ENCODE results near the gene PPFIBP1.

The PPFIBP1 gene

GRCh38 chr12:27511723-27512045 is 12.3 kb upstream of the PPFIBP1 start:
- no peak overlapping the region for H3K4me3 ChIP-seq (ENCODE audit: control insufficient read depth in 1 of 7, extremely low read depth in 1 of 7, insufficient read depth in 4 of 7, low read depth in 2 of 7, low read length in 6 of 7)
- no peaks in the 10 kb centered on the region for H3K36me3 ChIP-seq (ENCODE audit: control insufficient read depth in 4 of 4, insufficient read depth in 4 of 4, low read length in 3 of 4)
- DNase-seq, result no peak
- 100% methylated on average over 2 of the region's 3 CpGs for WGBS (ENCODE audit: insufficient coverage)
- H3K27me3 ChIP-seq (replicated peaks in 2 of 5; ENCODE audit: control insufficient read depth in 4 of 5, insufficient read depth in 5 of 5, low read length in 4 of 5), result no peaks in the 10 kb centered on the region
- no peaks in the 10 kb centered on the region for H3K4me1 ChIP-seq (ENCODE audit: control extremely low read depth in 1 of 4, control insufficient read depth in 4 of 4, insufficient read depth in 4 of 4, low read length in 3 of 4)
- H3K9me3 ChIP-seq (ENCODE audit: control extremely low read depth in 1 of 5, control insufficient read depth in 4 of 5, insufficient read depth in 2 of 5, low read depth in 1 of 5, low read length in 4 of 5), result peaks cover 0 to under 1% (median 0%) of the 10 kb centered on the region in 5 experiments
- ChIA-PET CTCF (no interaction called here), POLR2A (no interaction called here)
- H3K27ac ChIP-seq (ENCODE audit: insufficient read depth in 1 of 2, low read depth in 1 of 2, low read length in 2 of 2, poor library complexity in 1 of 2, severe bottlenecking in 2 of 2), result no peak overlapping the region

- no peaks in the 10 kb centered on the region for H3K36me3 ChIP-seq (ENCODE audit: control insufficient read depth in 4 of 4, insufficient read depth in 4 of 4, low read length in 3 of 4)
- CTCF ChIA-PET, result interaction anchor here (1.4 to 2.0 kb wide), 2 partner anchors 9 to 122 kb away, joined by 3 to 6 read pairs; no protein-coding TSS in a partner anchor
- no peaks in the 10 kb centered on the region for H3K4me1 ChIP-seq (ENCODE audit: control extremely low read depth in 1 of 4, control insufficient read depth in 4 of 4, insufficient read depth in 4 of 4, low read length in 3 of 4)
- no peaks in the 10 kb centered on the region for H3K9me3 ChIP-seq (ENCODE audit: control extremely low read depth in 1 of 5, control insufficient read depth in 4 of 5, insufficient read depth in 2 of 5, low read depth in 1 of 5, low read length in 4 of 5)
- 100% methylated on average over 6 of the region's 7 CpGs for WGBS (ENCODE audit: insufficient coverage)
- no peak for DNase-seq
- no peak overlapping the region for H3K27ac ChIP-seq (ENCODE audit: insufficient read depth in 1 of 2, low read depth in 1 of 2, low read length in 2 of 2, poor library complexity in 1 of 2, severe bottlenecking in 2 of 2)
- no peak overlapping the region for H3K4me3 ChIP-seq (ENCODE audit: control insufficient read depth in 1 of 7, extremely low read depth in 1 of 7, insufficient read depth in 4 of 7, low read depth in 2 of 7, low read length in 6 of 7)
- POLR2A ChIA-PET, result no interaction called here
- no peaks in the 10 kb centered on the region for H3K27me3 ChIP-seq (replicated peaks in 2 of 5; ENCODE audit: control insufficient read depth in 4 of 5, insufficient read depth in 5 of 5, low read length in 4 of 5)
These were observed 10.7 kb upstream of the PPFIBP1 start for GRCh38 chr12:27513155-27513824.

GRCh38 chr12:27515671-27516070 is 8.3 kb upstream of the PPFIBP1 start:
- ChIA-PET POLR2A (no interaction called here), CTCF (no interaction called here)
- no peaks in the 10 kb centered on the region for H3K9me3 ChIP-seq (ENCODE audit: control extremely low read depth in 1 of 5, control insufficient read depth in 4 of 5, insufficient read depth in 2 of 5, low read depth in 1 of 5, low read length in 4 of 5)
- H3K4me3 ChIP-seq (ENCODE audit: control insufficient read depth in 1 of 7, extremely low read depth in 1 of 7, insufficient read depth in 4 of 7, low read depth in 2 of 7, low read length in 6 of 7), result no peak overlapping the region
- H3K36me3 ChIP-seq (ENCODE audit: control insufficient read depth in 4 of 4, insufficient read depth in 4 of 4, low read length in 3 of 4), result no peaks in the 10 kb centered on the region
- DNase-seq, result no peak
- 96% methylated on average over 4 of the region's 9 CpGs for WGBS (ENCODE audit: insufficient coverage)
- no peak overlapping the region for H3K27ac ChIP-seq (ENCODE audit: insufficient read depth in 1 of 2, low read depth in 1 of 2, low read length in 2 of 2, poor library complexity in 1 of 2, severe bottlenecking in 2 of 2)
- no peaks in the 10 kb centered on the region for H3K27me3 ChIP-seq (replicated peaks in 2 of 5; ENCODE audit: control insufficient read depth in 4 of 5, insufficient read depth in 5 of 5, low read length in 4 of 5)
- no peaks in the 10 kb centered on the region for H3K4me1 ChIP-seq (ENCODE audit: control extremely low read depth in 1 of 4, control insufficient read depth in 4 of 4, insufficient read depth in 4 of 4, low read length in 3 of 4)

- 67% methylated on average over 3 of the region's 4 CpGs for WGBS (ENCODE audit: insufficient coverage)
- POLR2A ChIA-PET, result no interaction called here
These were observed 7.4 kb upstream of the PPFIBP1 start for GRCh38 chr12:27516625-27517024.

GRCh38 chr12:27517546-27517945 is 6.5 kb upstream of the PPFIBP1 start:
- no peak overlapping the region for H3K27ac ChIP-seq (ENCODE audit: insufficient read depth in 1 of 2, low read depth in 1 of 2, low read length in 2 of 2, poor library complexity in 1 of 2, severe bottlenecking in 2 of 2)
- CTCF ChIA-PET, result no interaction called here
- no peak overlapping the region for H3K4me3 ChIP-seq (ENCODE audit: control insufficient read depth in 1 of 7, extremely low read depth in 1 of 7, insufficient read depth in 4 of 7, low read depth in 2 of 7, low read length in 6 of 7)
- POLR2A ChIA-PET, result no interaction called here
- H3K9me3 ChIP-seq (ENCODE audit: control extremely low read depth in 1 of 5, control insufficient read depth in 4 of 5, insufficient read depth in 2 of 5, low read depth in 1 of 5, low read length in 4 of 5), result no peaks in the 10 kb centered on the region
- WGBS (ENCODE audit: insufficient coverage), result 90% methylated on average over 2 of the region's 3 CpGs
- H3K36me3 ChIP-seq (ENCODE audit: control insufficient read depth in 4 of 4, insufficient read depth in 4 of 4, low read length in 3 of 4), result no peaks in the 10 kb centered on the region
- DNase-seq, result no peak
- H3K27me3 ChIP-seq (replicated peaks in 2 of 5; ENCODE audit: control insufficient read depth in 4 of 5, insufficient read depth in 5 of 5, low read length in 4 of 5), result no peaks in the 10 kb centered on the region
- H3K4me1 ChIP-seq (ENCODE audit: control extremely low read depth in 1 of 4, control insufficient read depth in 4 of 4, insufficient read depth in 4 of 4, low read length in 3 of 4), result peaks cover 0 to 7% (median 2%) of the 10 kb centered on the region in 4 experiments

More at GRCh38 chr12:27516625-27517024, 7.4 kb upstream of the PPFIBP1 start:
- H3K27ac ChIP-seq (ENCODE audit: insufficient read depth in 1 of 2, low read depth in 1 of 2, low read length in 2 of 2, poor library complexity in 1 of 2, severe bottlenecking in 2 of 2), result no peak overlapping the region
- no peak for DNase-seq
- H3K27me3 ChIP-seq (replicated peaks in 2 of 5; ENCODE audit: control insufficient read depth in 4 of 5, insufficient read depth in 5 of 5, low read length in 4 of 5), result no peaks in the 10 kb centered on the region
- H3K4me1 ChIP-seq (ENCODE audit: control extremely low read depth in 1 of 4, control insufficient read depth in 4 of 4, insufficient read depth in 4 of 4, low read length in 3 of 4), result peaks cover 0 to 7% (median 2%) of the 10 kb centered on the region in 4 experiments
- CTCF ChIA-PET, result no interaction called here
- H3K4me3 ChIP-seq (ENCODE audit: control insufficient read depth in 1 of 7, extremely low read depth in 1 of 7, insufficient read depth in 4 of 7, low read depth in 2 of 7, low read length in 6 of 7), result no peak overlapping the region
- H3K9me3 ChIP-seq (ENCODE audit: control extremely low read depth in 1 of 5, control insufficient read depth in 4 of 5, insufficient read depth in 2 of 5, low read depth in 1 of 5, low read length in 4 of 5), result no peaks in the 10 kb centered on the region
- H3K36me3 ChIP-seq (ENCODE audit: control insufficient read depth in 4 of 4, insufficient read depth in 4 of 4, low read length in 3 of 4), result no peaks in the 10 kb centered on the region

GRCh38 chr12:27517961-27518665 is 5.9 kb upstream of the PPFIBP1 start:
- no peak for DNase-seq
- H3K36me3 ChIP-seq (ENCODE audit: control insufficient read depth in 4 of 4, insufficient read depth in 4 of 4, low read length in 3 of 4), result no peaks in the 10 kb centered on the region
- H3K9me3 ChIP-seq (ENCODE audit: control extremely low read depth in 1 of 5, control insufficient read depth in 4 of 5, insufficient read depth in 2 of 5, low read depth in 1 of 5, low read length in 4 of 5), result no peaks in the 10 kb centered on the region
- POLR2A ChIA-PET, result no interaction called here
- H3K4me1 ChIP-seq (ENCODE audit: control extremely low read depth in 1 of 4, control insufficient read depth in 4 of 4, insufficient read depth in 4 of 4, low read length in 3 of 4), result peaks cover 1 to 10% (median 5%) of the 10 kb centered on the region in 4 experiments
- 95% methylated on average over 4 of the region's 7 CpGs for WGBS (ENCODE audit: insufficient coverage)
- H3K27ac ChIP-seq (ENCODE audit: insufficient read depth in 1 of 2, low read depth in 1 of 2, low read length in 2 of 2, poor library complexity in 1 of 2, severe bottlenecking in 2 of 2), result no peak overlapping the region
- CTCF ChIA-PET, result no interaction called here
- H3K4me3 ChIP-seq (ENCODE audit: control insufficient read depth in 1 of 7, extremely low read depth in 1 of 7, insufficient read depth in 4 of 7, low read depth in 2 of 7, low read length in 6 of 7), result no peak overlapping the region
- H3K27me3 ChIP-seq (replicated peaks in 2 of 5; ENCODE audit: control insufficient read depth in 4 of 5, insufficient read depth in 5 of 5, low read length in 4 of 5), result no peaks in the 10 kb centered on the region

GRCh38 chr12:27521066-27521465 is 2.9 kb upstream of the PPFIBP1 start:
- Histone ChIP-seq H3K4me3 (ENCODE audit: control insufficient read depth in 1 of 7, extremely low read depth in 1 of 7, insufficient read depth in 4 of 7, low read depth in 2 of 7, low read length in 6 of 7) (no peak overlapping the region), H3K9me3 (ENCODE audit: control extremely low read depth in 1 of 5, control insufficient read depth in 4 of 5, insufficient read depth in 2 of 5, low read depth in 1 of 5, low read length in 4 of 5) (no peaks in the 10 kb centered on the region), H3K36me3 (ENCODE audit: control insufficient read depth in 4 of 4, insufficient read depth in 4 of 4, low read length in 3 of 4) (no peaks in the 10 kb centered on the region), H3K27me3 (replicated peaks in 2 of 5; ENCODE audit: control insufficient read depth in 4 of 5, insufficient read depth in 5 of 5, low read length in 4 of 5) (no peaks in the 10 kb centered on the region), H3K4me1 (ENCODE audit: control extremely low read depth in 1 of 4, control insufficient read depth in 4 of 4, insufficient read depth in 4 of 4, low read length in 3 of 4) (peaks cover 11 to 28% (median 19%) of the 10 kb centered on the region in 4 experiments), H3K27ac (ENCODE audit: insufficient read depth in 1 of 2, low read depth in 1 of 2, low read length in 2 of 2, poor library complexity in 1 of 2, severe bottlenecking in 2 of 2) (no peak overlapping the region)
- ChIA-PET CTCF (no interaction called here), POLR2A (no interaction called here)
- no peak for DNase-seq
- 60% methylated on average over 3 of the region's 4 CpGs for WGBS (ENCODE audit: insufficient coverage)

All from common myeloid progenitor, CD34-positive (primary cell).